Endodermal cell (in vitro differentiated cells): ENCODE results near the gene ARFIP1. TPM values are rescaled to one million over a fixed set of nuclear protein-coding genes. Genes with fewer than 3 reads are reported as not detected.

Source experiments
- DNase-seq: peaks from one replicate; pipeline ENCODE4 v3.0.0-alpha.2; 2017
- H3K27ac ChIP-seq: 2 replicates; pipeline ENCODE4 v1.5.1; 2013; ENCODE audit warnings: mild to moderate bottlenecking, low read depth, low read length, moderate library complexity
- H3K27me3 ChIP-seq: 2 replicates; pipeline ENCODE4 v1.6.1; 2013; ENCODE audit warnings: mild to moderate bottlenecking, low read length, moderate library complexity; ENCODE audit not compliant: insufficient read depth, control insufficient read depth, poor library complexity, severe bottlenecking
- H3K36me3 ChIP-seq: 2 replicates; pipeline ENCODE4 v1.7.0; 2013; ENCODE audit warnings: mild to moderate bottlenecking, low read length, moderate library complexity; ENCODE audit not compliant: control insufficient read depth, insufficient read depth
- H3K4me1 ChIP-seq: one replicate; pipeline ENCODE4 v1.7.0; 2013; ENCODE audit warnings: low read length; ENCODE audit not compliant: control insufficient read depth, insufficient read depth
- H3K4me3 ChIP-seq: 2 replicates; pipeline ENCODE4 v1.5.1; 2013; ENCODE audit warnings: mild to moderate bottlenecking, low read length, moderate library complexity
- H3K9ac ChIP-seq: 2 replicates; pipeline ENCODE4 v1.6.1; 2013; ENCODE audit warnings: mild to moderate bottlenecking, low read length, moderate library complexity; ENCODE audit not compliant: poor library complexity, severe bottlenecking; ENCODE audit errors: extremely low read depth
- H3K9me3 ChIP-seq: 2 replicates; pipeline ENCODE4 v1.6.1; 2013; ENCODE audit warnings: mild to moderate bottlenecking, low read length, moderate library complexity; ENCODE audit not compliant: control insufficient read depth
- H3K27ac Mint-ChIP-seq: 2 replicates; pipeline ENCODE4 v1.8.0; 2020; ENCODE audit warnings: mixed read lengths
- H3K27me3 Mint-ChIP-seq: 2 replicates; pipeline ENCODE4 v1.8.0; 2021; ENCODE audit warnings: mild to moderate bottlenecking, mixed read lengths; ENCODE audit not compliant: insufficient read depth
- H3K36me3 Mint-ChIP-seq: 2 replicates; pipeline ENCODE4 v1.8.0; 2020; ENCODE audit warnings: low read depth, mixed read lengths
- H3K4me1 Mint-ChIP-seq: 2 replicates; pipeline ENCODE4 v1.8.0; 2020; ENCODE audit warnings: mixed read lengths
- H3K4me3 Mint-ChIP-seq: 2 replicates; pipeline ENCODE4 v1.8.0; 2020; ENCODE audit warnings: mild to moderate bottlenecking, moderate library complexity, mixed read lengths
- H3K9me3 Mint-ChIP-seq: 2 replicates; pipeline ENCODE4 v1.8.0; 2020; ENCODE audit warnings: mild to moderate bottlenecking, mixed read lengths
- WGBS, 2 experiments: methylation state at CpG; one replicate each; pipeline versions ENCODE4 v1.1.5 to v1.1.7; 2013; ENCODE audit warnings: missing lambda C conversion rate in 2 of 2, mixed read lengths in 1 of 2; ENCODE audit not compliant: insufficient coverage in 1 of 2, insufficient read length in 1 of 2; 5-methylcytosine and 5-hydroxymethylcytosine counted together
- total RNA-seq, 2 donors: library from RNA; stranded (reverse); fragmentation: NEBNext Ultra II Directional in 1 of 2; extraction: Animal tissue kit (Norgen Biotek cat#: 25700) in 1 of 2; gene quantifications; 2 replicates in 1 of 2; 3 replicates in 1 of 2; pipeline ENCODE4 v1.2.1, GENCODE V29; 2021
- TF ChIP-seq, protein P1 (sequence below): fragments of 200-600 bp; sonication (generic); conservative IDR thresholded peaks from 2 replicates; pipeline ENCODE4 v1.5.0; 2021; ENCODE audit warnings: antibody characterized with exemption, mild to moderate bottlenecking

The ARFIP1 gene
- total RNA-seq, 2 donors from 2014 or later: 34.3 to 39.4 TPM

GRCh38 chr4:152819026-152819645 is 39.4 kb downstream of the ARFIP1 start:
- no peak for DNase-seq
- Histone ChIP-seq H3K27me3 (no peaks in the 10 kb centered on the region), H3K9ac (no peak overlapping the region), H3K36me3 (peaks cover 15% of the 10 kb centered on the region), H3K27ac (no peak overlapping the region), H3K4me3 (no peak overlapping the region), H3K9me3 (peaks cover 55% of the 10 kb centered on the region), H3K4me1 (no peaks in the 10 kb centered on the region)
- Mint-ChIP-seq H3K4me3 (no peak overlapping the region), H3K27ac (no peak overlapping the region), H3K27me3 (no peaks in the 10 kb centered on the region), H3K4me1 (no peaks in the 10 kb centered on the region), H3K36me3 (peaks cover 62% of the 10 kb centered on the region), H3K9me3 (peaks cover 24% of the 10 kb centered on the region)
- 92 to 96% methylated on average over 5 to 7 of the region's 7 CpGs for WGBS, 2 experiments
- TF ChIP-seq, protein P1, sequence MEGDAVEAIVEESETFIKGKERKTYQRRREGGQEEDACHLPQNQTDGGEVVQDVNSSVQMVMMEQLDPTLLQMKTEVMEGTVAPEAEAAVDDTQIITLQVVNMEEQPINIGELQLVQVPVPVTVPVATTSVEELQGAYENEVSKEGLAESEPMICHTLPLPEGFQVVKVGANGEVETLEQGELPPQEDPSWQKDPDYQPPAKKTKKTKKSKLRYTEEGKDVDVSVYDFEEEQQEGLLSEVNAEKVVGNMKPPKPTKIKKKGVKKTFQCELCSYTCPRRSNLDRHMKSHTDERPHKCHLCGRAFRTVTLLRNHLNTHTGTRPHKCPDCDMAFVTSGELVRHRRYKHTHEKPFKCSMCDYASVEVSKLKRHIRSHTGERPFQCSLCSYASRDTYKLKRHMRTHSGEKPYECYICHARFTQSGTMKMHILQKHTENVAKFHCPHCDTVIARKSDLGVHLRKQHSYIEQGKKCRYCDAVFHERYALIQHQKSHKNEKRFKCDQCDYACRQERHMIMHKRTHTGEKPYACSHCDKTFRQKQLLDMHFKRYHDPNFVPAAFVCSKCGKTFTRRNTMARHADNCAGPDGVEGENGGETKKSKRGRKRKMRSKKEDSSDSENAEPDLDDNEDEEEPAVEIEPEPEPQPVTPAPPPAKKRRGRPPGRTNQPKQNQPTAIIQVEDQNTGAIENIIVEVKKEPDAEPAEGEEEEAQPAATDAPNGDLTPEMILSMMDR: no peak

DNA sequence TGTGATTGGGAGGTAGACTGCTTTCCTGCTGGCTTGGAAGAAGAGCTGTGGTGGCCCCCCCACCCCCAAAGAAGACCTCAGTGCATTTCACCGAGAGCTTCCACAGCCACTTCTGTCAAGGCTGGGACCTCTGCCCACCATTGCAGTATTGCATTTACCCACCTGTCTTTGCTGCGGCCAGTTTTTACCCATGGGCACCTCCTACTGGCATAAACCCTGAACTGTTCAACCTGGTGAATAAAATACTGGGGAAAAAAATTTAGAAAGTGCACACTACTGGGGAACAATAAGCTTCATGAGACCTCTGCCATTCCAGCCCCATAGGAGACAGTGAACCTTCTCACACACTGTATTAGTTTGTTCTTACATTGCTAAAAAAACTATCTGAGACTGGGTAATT is 40.3 kb downstream of the ARFIP1 start:
- no peaks in the 10 kb centered on the region for H3K4me1 ChIP-seq

GRCh38 chr4:152822323-152822722 is 42.6 kb downstream of the ARFIP1 start:
- peaks cover 8% of the 10 kb centered on the region for H3K36me3 ChIP-seq
- no peak for DNase-seq
- H3K27me3 ChIP-seq: no peaks in the 10 kb centered on the region
- WGBS, 2 experiments: 92% methylated on average over 1 of the region's 1 CpG; no CpG with 5 or more reads in 1 of the 2 experiments
- Mint-ChIP-seq H3K9me3 (peaks cover 22% of the 10 kb centered on the region), H3K27ac (no peak overlapping the region), H3K36me3 (peaks cover 43% of the 10 kb centered on the region), H3K27me3 (no peaks in the 10 kb centered on the region), H3K4me3 (no peak overlapping the region), H3K4me1 (no peaks in the 10 kb centered on the region)
- H3K4me1 ChIP-seq: no peaks in the 10 kb centered on the region
- peaks cover 40% of the 10 kb centered on the region for H3K9me3 ChIP-seq
- H3K9ac ChIP-seq: no peak overlapping the region
- no peak overlapping the region for H3K27ac ChIP-seq
- TF ChIP-seq, protein P1: no peak
- no peak overlapping the region for H3K4me3 ChIP-seq

More for the DNA sequence above, 40.3 kb downstream of the ARFIP1 start:
- Mint-ChIP-seq H3K9me3 (peaks cover 21% of the 10 kb centered on the region), H3K4me1 (no peaks in the 10 kb centered on the region), H3K4me3 (no peak overlapping the region), H3K27ac (no peak overlapping the region), H3K36me3 (peaks cover 56% of the 10 kb centered on the region), H3K27me3 (no peaks in the 10 kb centered on the region)
- H3K4me3 ChIP-seq: no peak overlapping the region
- H3K9me3 ChIP-seq: peaks cover 49% of the 10 kb centered on the region
- H3K27me3 ChIP-seq: no peaks in the 10 kb centered on the region
- no peak overlapping the region for H3K27ac ChIP-seq
- no peak for DNase-seq
- no peak overlapping the region for H3K9ac ChIP-seq
- WGBS, 2 experiments: 98% methylated on average over 2 of the region's 2 CpGs; no CpG with 5 or more reads in 1 of the 2 experiments
- TF ChIP-seq, protein P1: peak; percentile 35
- peaks cover 8% of the 10 kb centered on the region for H3K36me3 ChIP-seq
